Ishikawa (cell line): ENCODE results near the gene DYRK1A.

Experiments
- CEBPB ChIP-seq: IDR thresholded peaks from 2 replicates; pipeline ENCODE4 v1.6.1; 2012
- CREB1 ChIP-seq: IDR thresholded peaks from 2 replicates; pipeline ENCODE4 v1.6.1; 2012; ENCODE audit warnings: low read depth
- EGR1 ChIP-seq: IDR thresholded peaks from 2 replicates; pipeline ENCODE4 v1.6.1; 2012
- EP300 ChIP-seq: IDR thresholded peaks from 2 replicates; pipeline ENCODE4 v1.6.1; 2012; ENCODE audit warnings: borderline replicate concordance
- FOXM1 ChIP-seq: IDR thresholded peaks from 2 replicates; pipeline ENCODE4 v1.6.1; 2012; ENCODE audit warnings: low read depth, borderline replicate concordance
- NFIC ChIP-seq: IDR thresholded peaks from 2 replicates; pipeline ENCODE4 v1.6.1; 2012
- RAD21 ChIP-seq: IDR thresholded peaks from 2 replicates; pipeline ENCODE4 v1.6.1; 2012; ENCODE audit warnings: low read depth
- TAF1 ChIP-seq: IDR thresholded peaks from 2 replicates; pipeline ENCODE4 v1.6.1; 2012; ENCODE audit warnings: low read depth, mild to moderate bottlenecking
- TCF12 ChIP-seq: IDR thresholded peaks from 2 replicates; pipeline ENCODE4 v1.6.1; 2012; ENCODE audit warnings: low read depth
- TEAD4 ChIP-seq: IDR thresholded peaks from 2 replicates; pipeline ENCODE4 v1.6.1; 2012
- YY1 ChIP-seq: IDR thresholded peaks from 2 replicates; pipeline ENCODE4 v1.6.1; 2012; ENCODE audit warnings: low read depth
- ZBTB7A ChIP-seq: IDR thresholded peaks from 2 replicates; pipeline ENCODE4 v1.6.1; 2012; ENCODE audit warnings: low read depth
- TF ChIP-seq, protein P1 (sequence below): IDR thresholded peaks from 2 replicates; pipeline ENCODE4 v1.6.1; 2012
- TF ChIP-seq, protein P2 (sequence below): IDR thresholded peaks from 2 replicates; pipeline ENCODE4 v1.6.1; 2012
- TF ChIP-seq, protein P3 (sequence below): IDR thresholded peaks from 2 replicates; pipeline ENCODE4 v1.6.1; 2012; ENCODE audit warnings: low read depth, mild to moderate bottlenecking

The DYRK1A gene

DNA sequence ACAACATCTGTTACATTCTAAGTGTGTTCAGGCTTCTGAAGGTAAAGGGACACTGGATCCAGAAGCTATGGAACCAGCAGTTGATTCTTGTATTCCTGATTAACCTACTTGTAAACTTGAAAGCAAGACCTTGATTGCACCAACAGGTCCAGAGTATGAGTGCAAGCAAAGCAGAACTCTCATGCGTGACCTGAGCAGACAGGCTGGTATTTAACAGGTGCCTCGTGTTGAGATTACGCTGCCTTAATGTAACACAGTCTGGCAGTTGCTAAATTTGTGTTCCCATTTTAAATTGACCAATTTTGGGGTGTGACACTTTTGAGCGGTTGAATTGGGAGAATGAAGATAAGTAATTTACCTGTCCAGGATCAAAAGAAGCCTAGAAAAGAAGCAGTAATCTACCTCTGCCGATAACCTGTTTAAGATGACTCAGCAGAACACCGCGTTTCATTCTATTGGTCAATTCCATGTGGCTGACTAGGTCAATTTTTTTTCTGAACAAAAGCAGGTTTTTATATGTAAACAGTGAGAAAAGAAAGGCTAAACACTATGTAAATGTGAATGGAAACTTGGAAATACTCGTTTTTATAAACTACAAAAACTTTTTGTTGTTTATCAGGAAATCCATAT is 147.6 kb downstream of the DYRK1A start:
- TF ChIP-seq FOXM1 = peak; percentile 15; the same call in 1 of the 2 replicates
- TF ChIP-seq, protein P1, sequence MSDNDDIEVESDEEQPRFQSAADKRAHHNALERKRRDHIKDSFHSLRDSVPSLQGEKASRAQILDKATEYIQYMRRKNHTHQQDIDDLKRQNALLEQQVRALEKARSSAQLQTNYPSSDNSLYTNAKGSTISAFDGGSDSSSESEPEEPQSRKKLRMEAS = peak; percentile 53
- TF ChIP-seq, protein P2, sequence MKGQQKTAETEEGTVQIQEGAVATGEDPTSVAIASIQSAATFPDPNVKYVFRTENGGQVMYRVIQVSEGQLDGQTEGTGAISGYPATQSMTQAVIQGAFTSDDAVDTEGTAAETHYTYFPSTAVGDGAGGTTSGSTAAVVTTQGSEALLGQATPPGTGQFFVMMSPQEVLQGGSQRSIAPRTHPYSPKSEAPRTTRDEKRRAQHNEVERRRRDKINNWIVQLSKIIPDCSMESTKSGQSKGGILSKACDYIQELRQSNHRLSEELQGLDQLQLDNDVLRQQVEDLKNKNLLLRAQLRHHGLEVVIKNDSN = no peak

DNA sequence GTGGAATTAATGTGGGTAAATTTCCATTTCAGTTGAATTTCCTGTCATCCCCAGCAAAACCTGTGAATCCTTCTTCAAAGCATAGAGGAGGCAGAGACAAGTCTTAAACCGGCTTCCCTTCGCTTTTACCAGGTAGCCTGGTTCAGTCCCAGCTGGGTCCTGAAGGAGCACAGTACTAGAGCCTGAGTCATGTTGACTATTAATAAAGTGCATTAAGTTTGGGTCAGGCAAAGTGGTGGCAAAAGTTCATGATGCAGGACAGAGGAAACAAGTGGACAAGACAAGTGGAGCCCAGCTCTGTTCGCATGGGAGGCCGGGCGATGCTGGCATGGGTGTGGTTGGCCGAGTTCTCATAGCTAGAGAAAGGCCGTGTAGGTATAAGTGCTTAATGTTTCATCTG is 150.4 kb downstream of the DYRK1A start:
- no peak for TF ChIP-seq EGR1
- no peak for TF ChIP-seq TEAD4
- TF ChIP-seq, protein P1 = no peak
- TF ChIP-seq CEBPB = no peak
- no peak for TF ChIP-seq FOXM1
- TF ChIP-seq, protein P3, sequence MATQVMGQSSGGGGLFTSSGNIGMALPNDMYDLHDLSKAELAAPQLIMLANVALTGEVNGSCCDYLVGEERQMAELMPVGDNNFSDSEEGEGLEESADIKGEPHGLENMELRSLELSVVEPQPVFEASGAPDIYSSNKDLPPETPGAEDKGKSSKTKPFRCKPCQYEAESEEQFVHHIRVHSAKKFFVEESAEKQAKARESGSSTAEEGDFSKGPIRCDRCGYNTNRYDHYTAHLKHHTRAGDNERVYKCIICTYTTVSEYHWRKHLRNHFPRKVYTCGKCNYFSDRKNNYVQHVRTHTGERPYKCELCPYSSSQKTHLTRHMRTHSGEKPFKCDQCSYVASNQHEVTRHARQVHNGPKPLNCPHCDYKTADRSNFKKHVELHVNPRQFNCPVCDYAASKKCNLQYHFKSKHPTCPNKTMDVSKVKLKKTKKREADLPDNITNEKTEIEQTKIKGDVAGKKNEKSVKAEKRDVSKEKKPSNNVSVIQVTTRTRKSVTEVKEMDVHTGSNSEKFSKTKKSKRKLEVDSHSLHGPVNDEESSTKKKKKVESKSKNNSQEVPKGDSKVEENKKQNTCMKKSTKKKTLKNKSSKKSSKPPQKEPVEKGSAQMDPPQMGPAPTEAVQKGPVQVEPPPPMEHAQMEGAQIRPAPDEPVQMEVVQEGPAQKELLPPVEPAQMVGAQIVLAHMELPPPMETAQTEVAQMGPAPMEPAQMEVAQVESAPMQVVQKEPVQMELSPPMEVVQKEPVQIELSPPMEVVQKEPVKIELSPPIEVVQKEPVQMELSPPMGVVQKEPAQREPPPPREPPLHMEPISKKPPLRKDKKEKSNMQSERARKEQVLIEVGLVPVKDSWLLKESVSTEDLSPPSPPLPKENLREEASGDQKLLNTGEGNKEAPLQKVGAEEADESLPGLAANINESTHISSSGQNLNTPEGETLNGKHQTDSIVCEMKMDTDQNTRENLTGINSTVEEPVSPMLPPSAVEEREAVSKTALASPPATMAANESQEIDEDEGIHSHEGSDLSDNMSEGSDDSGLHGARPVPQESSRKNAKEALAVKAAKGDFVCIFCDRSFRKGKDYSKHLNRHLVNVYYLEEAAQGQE = no peak
- TF ChIP-seq NFIC = no peak
- TF ChIP-seq YY1 = no peak
- TF ChIP-seq RAD21 = no peak
- no peak for TF ChIP-seq CREB1
- no peak for TF ChIP-seq TAF1
- TF ChIP-seq, protein P2 = no peak
- TF ChIP-seq EP300 = no peak
- no peak for TF ChIP-seq ZBTB7A
- TF ChIP-seq TCF12 = no peak

DNA sequence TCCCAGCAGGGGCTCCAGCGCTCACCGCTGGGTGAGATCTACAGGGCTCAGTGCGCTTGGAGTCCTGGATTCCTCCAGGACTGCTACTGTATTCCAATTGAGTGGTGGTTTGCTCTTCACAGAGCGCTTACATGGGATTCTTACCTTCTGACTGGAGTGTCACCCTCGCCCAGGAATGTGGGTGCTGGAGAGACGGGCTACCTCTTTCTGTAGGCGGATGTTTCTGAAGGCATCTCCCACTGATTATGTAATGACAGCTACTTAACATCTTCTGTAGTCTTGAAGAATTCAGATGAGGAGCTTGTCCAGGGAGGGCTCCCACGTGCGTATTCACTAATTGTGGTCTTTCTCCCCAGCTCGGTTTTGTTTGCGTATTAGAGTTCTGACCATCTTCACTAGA is 154.2 kb downstream of the DYRK1A start:
- TF ChIP-seq, protein P2 = no peak
- no peak for TF ChIP-seq FOXM1
- TF ChIP-seq, protein P3 = no peak

DNA sequence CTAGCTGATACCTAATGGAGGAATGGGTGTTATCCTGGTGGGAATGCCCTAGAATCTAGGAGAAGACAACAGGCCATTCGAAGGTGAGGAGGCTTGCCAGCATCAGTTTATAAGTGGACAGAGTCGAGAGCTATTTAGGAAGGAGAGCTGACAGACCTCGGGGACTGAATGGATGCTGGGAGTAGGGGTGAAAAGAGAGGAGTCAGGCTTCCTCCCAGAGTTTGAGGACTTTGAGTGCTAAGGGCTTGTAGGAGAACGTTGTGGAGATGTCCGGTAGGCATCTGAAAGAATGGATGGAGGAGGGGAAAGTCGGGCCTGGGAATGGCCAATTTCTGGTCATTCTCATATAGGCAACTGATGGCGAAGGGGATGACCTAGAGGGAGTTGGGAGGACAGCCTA is 155.1 kb downstream of the DYRK1A start:
- TF ChIP-seq NFIC (no peak), YY1 (no peak), TAF1 (no peak), CREB1 (no peak), TCF12 (no peak), TEAD4 (no peak)

DNA sequence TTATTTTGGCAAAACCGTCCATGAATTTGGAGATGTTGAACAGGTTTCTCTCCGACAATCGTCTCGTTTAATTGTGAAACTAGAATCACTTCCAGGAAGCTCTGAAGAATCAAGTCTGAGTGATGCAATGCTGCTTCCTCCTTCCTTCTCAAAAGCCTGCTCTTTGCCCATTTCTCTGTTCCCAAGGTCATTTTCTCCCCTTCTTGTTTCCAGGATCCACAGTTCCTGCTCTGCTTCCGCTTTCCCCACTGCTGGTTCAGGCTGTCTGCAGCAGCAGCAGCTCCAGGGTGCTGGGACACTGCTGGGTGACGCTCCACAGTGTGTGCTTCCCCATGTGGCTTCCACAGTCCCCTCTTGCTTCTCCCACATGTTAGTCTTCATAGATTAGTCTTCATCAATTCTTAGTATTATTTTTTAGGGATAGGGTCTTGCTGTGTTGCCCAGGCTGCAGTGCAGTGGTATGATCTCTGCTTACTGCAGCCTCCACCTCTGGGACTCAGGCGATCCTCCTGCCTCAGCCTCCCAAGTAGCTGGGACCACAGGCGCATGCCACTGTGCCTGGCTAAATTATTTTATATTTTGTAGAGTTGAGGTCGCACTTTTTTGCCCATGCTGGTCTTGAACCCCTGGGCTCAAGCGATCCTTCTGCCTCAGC is 156.2 kb downstream of the DYRK1A start:
- TF ChIP-seq TCF12 (no peak), TEAD4 (no peak), EGR1 (no peak), FOXM1 (no peak), RAD21 (no peak), CEBPB (no peak), NFIC (no peak), ZBTB7A (no peak), EP300 (no peak), CREB1 (no peak), TAF1 (no peak), YY1 (no peak)
- TF ChIP-seq, protein P2 = no peak
- TF ChIP-seq, protein P3 = no peak
- TF ChIP-seq, protein P1 = no peak
